ENCODE data around the gene P3H2. TPM values are rescaled to one million over a fixed set of nuclear protein-coding genes. Genes with fewer than 3 reads are reported as not detected.

The P3H2 gene
- total RNA-seq, 1 experiment from 2014 or later: 17.1 TPM

DNA sequence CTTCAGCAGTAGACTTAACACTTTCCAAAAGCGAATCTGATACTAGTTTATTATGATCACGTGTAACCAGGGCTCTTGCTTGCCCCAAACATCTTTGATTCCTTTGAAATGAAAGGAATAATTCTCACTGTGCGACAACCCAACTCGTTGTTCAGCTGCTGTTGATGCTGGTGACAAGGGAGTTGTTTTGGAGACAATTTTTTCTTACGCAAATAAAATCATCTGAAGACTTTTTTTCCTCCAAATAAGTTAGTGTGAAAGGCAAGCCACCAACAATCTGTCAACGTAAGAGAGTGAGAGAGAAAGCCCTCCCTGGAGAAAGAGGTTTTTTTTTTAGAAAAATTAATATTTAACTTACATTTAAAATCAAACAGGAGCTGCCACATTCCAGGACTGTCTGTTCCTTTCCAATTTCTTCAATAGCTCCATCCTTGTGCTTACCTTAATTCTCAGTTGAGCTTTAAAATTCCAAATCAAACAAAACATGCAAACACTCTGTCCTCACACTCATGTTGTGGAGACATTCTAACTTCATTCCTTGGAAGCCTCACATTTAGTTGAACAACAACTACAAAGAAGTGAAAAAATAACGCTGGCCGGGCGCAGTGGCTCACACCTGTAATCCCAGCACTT, 4.9 kb upstream of the P3H2 start:
- DNase-seq (ENCODE audit: low read depth): no peak

DNA sequence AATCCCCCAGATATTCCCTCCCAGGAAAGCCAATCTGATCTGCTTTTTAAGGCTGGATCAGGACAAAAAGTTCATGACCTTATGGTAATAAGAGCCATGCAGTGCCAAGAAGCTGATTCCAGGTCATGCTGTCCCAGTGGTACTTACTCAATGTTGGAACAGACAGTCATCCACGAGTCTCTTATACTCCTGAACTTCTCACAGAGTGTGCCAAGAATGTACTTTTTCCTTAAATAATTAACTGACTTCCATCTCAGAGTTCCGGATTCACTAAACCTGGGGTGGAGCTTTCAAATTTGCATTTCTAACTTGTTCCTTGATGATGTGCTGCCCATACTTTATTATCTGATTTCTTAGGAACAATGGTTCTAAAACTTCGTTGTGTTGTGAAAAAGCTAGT, 3.4 kb upstream of the P3H2 start:
- DNase-seq (ENCODE audit: low read depth): no peak

DNA sequence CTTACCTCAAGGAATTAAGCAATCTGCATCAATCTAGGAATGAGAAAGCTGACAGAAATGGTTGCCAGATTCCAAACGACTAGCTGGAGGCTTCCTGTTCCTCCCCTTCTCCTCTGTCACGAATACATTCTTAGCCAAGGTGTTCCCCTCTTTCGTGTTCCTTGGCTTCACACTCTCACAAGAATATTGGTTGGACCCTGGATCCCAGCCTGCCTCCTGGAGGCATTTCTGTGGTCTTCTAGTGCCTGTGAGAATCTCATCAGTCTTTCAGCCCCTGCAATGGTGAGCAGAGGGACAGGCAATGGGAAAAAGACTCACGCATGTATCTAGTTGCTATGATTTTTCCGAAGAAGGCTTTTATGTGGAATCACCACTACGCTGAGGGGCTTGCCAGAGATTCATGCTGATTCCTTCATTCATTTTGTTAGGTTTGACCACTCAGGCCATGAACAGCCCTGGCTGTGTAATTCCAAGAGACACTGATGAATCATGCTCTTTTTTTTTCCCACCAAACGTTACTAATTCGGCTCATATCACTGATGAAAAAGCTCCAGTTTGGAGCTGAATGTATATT, 1.6 kb upstream of the P3H2 start:
- peak; percentile 85 for DNase-seq (ENCODE audit: low read depth)

DNA sequence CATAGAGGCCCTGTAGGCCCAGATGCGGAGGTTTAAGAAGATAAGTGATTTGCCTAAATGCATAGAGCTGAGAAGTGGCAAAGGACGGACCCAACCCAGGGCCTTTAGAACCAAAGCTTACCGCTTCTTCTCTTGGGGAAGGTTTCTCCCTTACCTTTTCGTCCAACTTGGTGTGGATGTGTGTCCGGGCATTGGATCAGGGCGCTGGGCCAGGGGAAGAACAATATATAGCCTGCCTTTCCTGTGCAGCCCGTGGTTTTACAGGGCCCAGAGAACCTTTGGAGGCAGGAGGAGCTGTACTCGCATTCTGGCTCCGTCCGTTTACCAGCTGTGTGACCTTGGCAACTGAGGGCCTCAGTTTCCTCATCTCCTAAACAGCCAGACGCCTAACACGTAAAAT, 686 bp upstream of the P3H2 start:
- no peak for DNase-seq (ENCODE audit: low read depth)

DNA sequence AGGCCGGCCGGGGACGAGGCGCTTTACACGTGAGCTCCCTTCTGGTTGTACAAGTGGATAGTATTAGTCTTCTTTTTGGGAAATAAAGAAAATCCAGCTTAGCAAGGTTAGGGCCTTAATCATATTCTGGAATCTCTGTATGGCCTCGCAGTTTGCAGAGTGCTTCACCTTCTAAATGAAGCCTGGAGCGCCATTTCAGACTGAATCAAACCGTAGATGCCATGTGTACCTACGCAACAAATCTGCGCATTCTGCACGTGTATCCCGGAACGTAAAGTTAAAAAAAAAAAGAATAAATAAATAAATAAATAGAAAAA, 322 bp upstream of the P3H2 start:
- DNase-seq (ENCODE audit: low read depth): no peak

DNA sequence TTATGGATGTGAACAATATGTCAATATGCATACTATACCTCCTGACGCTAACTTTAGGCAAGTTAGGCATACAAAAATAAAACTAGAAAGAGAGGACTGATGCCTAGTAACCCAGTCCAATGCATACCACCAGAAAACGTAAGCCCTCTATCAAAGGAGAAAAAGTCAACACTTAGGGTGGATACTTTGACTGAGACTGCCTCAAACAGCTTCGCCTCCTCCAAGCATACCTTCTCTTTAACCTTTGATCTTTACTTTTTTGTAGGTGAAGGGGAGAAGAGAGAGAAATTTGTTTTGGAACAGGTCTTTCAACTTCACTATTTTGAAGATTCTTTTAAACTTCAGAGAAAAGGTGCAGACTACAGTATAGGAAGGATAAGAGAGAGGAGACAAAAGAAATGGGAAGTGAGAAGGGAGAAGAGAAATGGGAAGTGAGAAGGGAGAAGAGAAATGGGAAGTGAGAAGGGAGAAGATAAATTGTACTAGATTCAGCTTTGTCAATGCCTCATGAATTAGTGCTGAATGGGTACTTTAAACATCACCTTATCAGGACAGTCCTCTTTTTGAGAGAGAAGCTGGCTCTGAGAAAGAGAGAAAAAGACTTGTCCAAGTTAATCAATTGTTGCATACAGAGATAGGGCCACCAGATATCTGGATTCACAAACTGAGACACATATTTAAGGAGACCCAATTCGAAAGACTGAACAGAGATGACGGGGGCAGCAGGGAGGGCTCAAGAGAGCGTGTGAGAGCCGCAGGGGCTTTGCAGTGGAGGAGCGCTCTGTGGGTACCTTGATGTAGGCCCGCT, 1.0 kb downstream of the P3H2 start:
- no peak for DNase-seq (ENCODE audit: low read depth)

DNA sequence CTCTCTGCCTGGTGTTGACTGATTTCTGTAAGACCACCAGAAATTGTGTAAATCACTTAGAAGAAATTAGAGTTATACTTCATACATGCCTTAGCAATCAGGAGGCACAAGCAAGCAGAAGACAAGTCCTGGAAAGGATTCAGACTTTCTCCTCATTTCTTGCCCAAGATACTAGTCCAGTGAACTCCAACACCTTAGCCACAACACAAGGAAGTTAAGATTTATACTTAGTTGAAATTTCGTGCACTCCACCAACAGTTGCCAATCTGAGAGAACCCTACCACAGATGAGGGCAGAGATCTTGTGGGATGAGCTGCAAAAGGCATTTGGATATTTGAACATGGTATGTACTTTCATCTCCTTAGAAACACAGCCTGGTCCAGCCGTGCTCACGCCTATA, 2.3 kb downstream of the P3H2 start:
- DNase-seq (ENCODE audit: low read depth): no peak

DNA sequence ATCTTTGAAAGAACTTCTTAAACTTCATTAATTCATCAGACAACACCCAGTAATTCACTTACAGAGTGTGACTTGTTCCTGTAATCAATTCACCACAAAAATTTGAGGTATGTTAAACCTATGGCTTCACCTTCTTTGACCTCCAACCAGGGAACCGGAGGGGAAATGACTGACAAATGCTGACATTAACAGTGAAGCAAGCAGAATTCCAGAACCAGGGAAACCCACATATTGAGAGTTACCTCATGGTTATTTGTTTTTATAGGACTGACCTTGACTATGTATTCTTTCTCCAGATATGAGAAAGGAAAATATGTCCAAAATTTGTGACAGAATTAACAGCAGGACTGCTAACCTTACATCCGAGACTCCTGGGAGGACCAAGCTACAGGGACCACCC, 2.7 kb downstream of the P3H2 start:
- peak; percentile 30 for DNase-seq (ENCODE audit: low read depth)

DNA sequence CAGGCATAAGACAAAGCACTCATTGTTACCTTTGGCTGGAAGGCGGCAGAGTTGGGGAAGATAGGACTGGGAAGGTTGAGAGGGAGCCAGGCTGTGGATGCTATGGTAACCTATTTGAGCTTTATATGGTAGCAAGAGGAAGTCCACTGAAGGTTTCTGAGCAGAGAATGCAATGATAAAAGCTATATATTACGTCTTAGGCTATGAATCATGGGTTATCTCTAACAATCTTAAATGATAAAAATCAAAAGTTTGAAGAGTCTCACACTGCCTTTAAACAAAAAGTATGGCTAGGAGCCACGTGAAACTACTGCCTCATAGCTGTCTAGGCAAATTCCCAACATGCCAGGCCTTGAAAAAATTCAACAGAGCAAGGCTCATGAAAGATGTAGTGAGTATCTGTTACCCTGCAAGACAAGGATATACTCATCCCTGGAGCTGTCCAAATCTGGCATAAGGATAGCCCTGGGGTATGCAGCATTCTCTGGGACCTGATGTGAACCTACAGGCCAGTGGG, 4.1 kb downstream of the P3H2 start:
- DNase-seq (ENCODE audit: low read depth): peak; percentile 85

DNA sequence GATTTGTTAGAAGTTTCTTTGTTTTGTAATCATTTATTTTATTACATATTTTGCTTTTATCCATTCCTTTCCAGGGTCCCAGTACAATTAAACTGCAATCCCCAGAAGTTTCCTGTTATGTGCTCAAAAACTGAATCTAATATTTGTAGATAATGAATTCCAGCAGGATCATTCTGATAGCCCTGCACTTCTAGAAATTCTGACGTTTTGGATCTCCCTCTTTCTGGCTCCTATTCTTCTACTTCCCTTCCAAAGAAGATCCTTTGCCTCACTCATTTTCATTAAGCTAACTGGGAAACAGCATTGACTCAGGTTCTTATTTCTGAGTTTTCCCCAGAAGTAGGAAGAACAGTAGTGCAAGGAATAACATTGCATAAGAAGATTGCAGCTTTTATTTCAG, 9.9 kb downstream of the P3H2 start:
- DNase-seq (ENCODE audit: low read depth): no peak

DNA sequence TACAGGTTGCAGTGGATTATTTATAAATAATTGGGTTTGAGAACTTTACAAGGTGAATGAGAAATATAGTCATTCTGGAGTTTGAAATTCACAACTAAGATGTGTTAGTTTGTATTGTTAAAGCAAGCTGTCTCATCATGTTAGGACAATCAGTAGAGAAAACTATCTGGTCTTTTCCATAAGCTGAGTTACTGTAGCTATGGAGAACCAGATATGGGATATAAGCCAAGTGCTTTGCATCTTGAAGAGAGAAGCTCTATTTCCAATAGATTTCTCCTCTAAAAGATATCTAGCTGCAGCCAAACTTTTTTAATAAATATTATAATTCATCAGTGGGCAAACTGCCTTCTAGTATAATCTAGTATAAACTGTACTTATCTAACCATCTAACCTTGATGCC, 11.3 kb downstream of the P3H2 start:
- DNase-seq (ENCODE audit: low read depth): no peak

DNA sequence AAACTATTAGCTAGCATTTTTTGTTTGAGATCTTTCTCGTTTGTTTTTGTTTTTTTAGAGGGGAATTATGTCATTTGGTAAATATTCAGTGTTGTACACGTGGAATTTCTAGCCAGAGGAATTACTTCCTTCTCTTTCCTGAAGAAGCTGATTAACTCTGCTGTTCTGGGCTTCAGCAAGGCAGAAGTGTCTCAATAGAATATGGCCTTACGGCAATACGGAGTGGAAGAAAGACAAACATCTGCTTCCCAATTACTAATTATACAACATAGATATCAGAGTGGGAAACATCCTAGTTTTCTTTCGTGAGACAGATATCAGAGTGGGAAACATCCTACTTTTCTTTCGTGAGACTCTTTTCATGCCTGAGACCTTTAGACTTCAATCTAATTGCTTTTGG, 11.9 kb downstream of the P3H2 start:
- DNase-seq (ENCODE audit: low read depth): no peak

DNA sequence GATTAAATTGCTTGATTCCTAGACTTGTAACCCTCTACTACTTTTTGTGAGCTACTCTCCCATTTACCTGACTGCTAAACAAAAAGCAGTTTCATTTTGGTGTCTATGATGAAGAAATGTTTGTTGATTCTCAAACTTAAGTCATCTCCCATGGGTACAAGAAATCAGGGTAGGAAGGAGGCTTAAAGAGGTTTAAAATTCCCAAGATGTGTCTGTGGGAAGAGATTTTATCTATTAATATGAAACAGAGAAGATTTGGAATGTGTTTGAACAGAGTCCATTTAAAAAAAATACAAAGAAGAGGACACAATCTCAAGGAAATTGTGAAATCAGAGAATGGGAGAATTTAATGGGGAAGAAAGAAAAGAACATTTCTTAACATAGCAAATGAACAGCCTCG, 14.8 kb downstream of the P3H2 start:
- DNase-seq (ENCODE audit: low read depth): no peak

DNA sequence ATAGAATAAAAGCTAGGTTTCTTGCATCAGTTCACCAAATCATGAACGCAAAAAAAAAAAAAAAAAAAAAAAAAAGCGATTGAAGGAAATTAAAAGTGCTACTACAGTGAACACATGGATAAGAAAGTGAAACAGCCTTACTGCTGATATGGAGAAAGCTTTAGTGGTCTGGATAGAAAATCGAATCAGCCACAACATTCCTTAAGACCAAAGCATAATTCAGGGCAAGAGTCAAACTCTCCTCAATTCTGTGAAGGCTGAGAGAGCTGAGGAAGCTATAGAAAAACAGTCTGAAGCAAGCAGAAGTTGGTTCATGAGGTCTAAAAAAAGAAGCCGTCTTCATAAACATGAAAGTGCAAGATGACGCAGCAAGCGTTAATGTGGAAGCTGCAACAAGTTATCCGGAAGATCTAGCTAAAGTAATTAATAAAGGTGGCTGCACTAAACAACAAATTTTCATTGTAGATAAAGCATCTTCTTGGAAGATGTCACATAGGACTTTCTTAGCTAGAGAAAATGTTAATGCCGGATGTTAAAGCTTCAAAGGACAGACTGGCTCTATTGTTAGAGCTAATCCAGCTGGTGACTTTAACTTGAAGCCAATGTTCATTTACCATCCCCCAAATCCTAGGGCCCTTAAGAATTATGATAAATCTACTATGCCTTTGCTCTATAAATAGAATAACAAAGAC, 19.2 kb downstream of the P3H2 start:
- DNase-seq (ENCODE audit: low read depth): peak; percentile 76

DNA sequence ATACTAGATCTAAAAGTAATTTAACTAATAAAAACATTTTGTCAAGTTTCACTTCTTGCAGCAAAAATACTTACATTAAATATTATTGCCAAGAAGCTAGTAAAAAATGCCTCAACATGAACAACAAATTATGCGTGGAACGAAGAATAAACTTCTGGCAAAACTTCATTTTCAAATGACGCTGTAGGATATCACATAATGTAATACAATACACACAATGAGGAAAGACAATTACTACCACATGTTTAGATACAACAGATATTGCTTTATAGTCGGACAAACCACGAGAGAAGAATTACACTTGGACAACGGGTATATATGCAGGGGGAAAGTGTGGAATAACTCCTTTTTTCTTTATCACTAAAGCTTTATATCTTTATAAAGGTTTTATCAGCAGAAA, 21.6 kb downstream of the P3H2 start:
- peak; percentile 57 for DNase-seq (ENCODE audit: low read depth)

DNA sequence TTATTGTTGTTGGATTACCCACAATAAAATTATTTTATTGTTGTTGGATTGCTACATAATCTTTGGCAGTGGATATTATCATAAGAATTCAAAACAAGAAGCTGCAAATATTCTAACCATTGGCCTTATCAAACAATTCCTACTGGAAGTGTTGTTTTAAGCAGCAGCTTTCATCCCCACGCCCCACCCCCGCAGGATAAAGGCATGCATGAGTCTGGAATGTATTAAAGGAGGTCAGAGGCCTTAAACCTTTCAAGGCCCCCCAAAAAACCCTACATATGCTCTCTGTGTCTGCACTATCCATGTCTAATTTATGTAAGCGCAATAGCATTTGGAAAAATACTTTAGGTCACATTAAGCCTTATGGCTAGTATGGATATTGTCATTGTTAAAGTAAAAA, 23.1 kb downstream of the P3H2 start:
- no peak for DNase-seq (ENCODE audit: low read depth)

DNA sequence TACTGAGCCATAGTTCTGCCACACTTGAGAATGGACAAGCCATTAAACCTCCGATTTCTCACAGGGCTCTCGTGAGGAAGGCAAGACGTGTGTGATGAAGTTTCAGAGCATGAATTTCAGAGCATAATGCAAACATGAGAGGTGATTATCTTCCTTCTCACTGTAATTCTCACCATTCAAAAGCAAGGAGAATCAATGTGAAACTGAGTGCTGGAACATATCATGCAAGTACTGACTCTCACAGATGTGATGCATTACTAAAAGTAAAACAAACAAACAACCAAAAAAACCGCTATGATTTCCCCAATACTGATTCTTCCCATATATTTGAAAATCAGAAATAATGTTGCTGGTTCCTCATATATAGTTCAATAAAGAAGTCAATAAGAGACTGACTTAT, 23.7 kb downstream of the P3H2 start:
- DNase-seq (ENCODE audit: low read depth): no peak

DNA sequence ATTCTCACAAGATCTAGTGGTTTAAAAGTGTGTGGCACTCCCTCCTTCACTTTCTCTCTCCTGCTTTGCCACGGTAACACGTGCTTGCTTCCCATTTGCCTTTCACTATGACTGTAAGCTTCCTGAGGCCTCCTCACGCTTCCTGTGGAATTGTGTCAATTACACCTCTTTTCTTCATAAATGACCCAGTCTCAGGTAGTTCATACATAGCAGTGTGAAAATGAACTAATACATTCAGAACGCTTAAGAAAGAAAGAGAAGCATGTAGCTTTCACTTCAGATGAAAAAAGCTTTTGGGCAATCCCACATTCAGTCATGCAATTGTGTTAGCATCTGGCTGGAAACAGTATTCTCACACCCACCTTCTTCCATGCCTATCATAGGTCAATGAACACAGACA, 24.4 kb downstream of the P3H2 start:
- peak; percentile 34 for DNase-seq (ENCODE audit: low read depth)

DNA sequence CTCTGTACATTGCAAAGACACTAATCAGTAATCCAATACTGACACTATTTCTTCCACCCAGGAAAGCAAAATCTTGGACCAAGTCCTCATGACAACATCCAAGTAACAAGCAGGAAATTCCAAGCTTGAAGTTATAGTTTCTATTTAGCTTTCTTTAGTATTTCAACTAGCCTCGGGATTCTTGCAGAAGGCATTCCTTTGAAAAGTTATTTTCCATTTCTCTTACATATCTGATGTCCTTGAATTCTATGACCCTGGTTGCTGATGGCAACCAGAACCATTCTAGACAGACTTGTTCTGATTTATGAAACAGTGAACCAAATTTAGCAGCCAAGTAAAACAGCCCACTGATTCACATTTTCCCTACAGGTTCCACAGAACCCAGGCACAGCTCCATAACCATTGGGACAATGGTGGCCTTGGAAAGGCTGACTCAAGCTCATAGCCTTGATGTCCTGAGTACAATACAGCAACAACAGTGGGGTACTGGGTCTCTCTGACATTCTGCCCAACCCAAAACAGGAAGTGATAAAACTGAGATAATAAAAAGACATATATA, 26.5 kb downstream of the P3H2 start:
- peak; percentile 53 for DNase-seq (ENCODE audit: low read depth)

DNA sequence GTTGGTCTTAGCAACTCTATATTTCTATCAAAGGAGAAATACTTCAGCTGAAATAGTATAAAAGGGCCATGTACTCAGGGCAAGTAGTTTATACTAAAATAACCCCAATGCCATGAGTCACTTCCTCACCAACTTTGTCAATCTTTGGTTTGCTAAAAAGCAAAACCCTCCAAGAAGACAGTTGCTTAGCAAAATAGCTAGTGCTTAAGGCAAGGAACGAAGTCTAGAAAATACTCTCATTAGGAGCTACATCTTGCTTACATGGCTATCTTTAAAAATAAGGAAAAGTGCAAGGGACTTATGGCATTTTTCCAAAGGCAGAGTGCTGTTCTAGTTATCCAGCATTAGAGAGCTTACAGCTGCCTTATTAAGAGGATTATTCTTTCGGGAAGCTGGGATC, 28.4 kb downstream of the P3H2 start:
- peak; percentile 95 for DNase-seq (ENCODE audit: low read depth)

DNA sequence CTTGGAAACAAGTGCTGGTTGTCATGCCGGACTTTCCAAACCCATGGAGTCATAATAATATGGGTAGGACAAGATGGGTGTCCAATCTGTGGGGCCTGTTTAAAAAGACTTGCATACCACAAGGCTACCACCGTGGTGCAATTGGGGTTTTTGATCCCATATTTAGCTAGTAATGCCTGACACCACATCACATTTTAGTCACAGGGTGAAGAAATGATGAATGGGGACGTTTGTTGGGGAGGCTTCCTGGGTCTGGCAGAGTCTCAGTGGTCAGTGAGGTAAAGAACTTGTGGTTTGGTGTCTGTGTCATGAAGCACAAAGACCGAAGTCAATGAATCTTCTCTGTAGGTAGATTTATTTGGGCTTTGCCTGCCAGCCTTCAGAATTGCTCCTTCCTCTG, 31.0 kb downstream of the P3H2 start:
- DNase-seq (ENCODE audit: low read depth): peak; percentile 89

DNA sequence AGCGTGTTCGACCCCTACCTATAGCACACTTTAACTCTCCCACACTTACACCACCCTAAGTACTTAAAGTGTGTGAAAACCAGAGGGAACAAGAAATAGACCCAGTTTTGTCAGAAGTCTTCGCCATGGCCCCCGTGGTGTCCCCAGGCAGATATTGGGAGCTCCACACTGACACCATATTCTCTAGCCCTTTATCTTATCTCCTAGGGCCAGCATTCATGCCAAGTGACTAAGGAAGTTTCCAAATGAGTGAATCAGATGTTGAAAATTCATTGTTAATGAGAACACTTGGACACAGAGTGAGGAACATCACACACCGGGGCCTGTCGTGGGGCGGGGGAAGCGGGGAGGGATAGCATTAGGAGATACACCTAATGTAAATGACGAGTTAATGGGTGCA, 31.8 kb downstream of the P3H2 start:
- DNase-seq (ENCODE audit: low read depth): peak; percentile 69
